ENCODE measurements around the gene LGR5. TPM values are rescaled to one million over a fixed set of nuclear protein-coding genes. Genes with fewer than 3 reads are reported as not detected.

The LGR5 gene
- total and polyA plus RNA-seq, 2 of the 13 experiments (the other 11 are each of a cell fraction or from before 2014, with no cell fraction given), result 37.0 to 121 TPM

GRCh38 chr12:71552728-71553501 lies 113.3 kb downstream of the LGR5 start (continued):
- TF ChIP-seq ATF1 (CRISPR knock-in tag; IDR thresholded peaks at IDR 0.05) (peak; percentile 58), EEA1 (CRISPR knock-in tag; IDR thresholded peaks at IDR 0.05; ENCODE audit: borderline replicate concordance) (no peak), ZNF609 (CRISPR knock-in tag; IDR thresholded peaks at IDR 0.05; ENCODE audit: borderline replicate concordance) (peak; percentile 85), ZSCAN5A (CRISPR knock-in tag; IDR thresholded peaks at IDR 0.05; ENCODE audit: borderline replicate concordance) (no peak), CREM (IDR thresholded peaks at IDR 0.05) (peak; percentile 90), CREM (CRISPR knock-in tag; IDR thresholded peaks at IDR 0.05) (no peak), ZNF431 (CRISPR knock-in tag; IDR thresholded peaks at IDR 0.05; ENCODE audit: borderline replicate concordance, low read depth) (peak; percentile 81; the same call in 1 of the 2 replicates), NR2C2 (CRISPR knock-in tag; IDR thresholded peaks at IDR 0.05; ENCODE audit: borderline replicate concordance) (peak; percentile 75), BORCS8-MEF2B (CRISPR knock-in tag; IDR thresholded peaks at IDR 0.05) (no peak), ASH2L (IDR thresholded peaks at IDR 0.05; ENCODE audit: insufficient read length, low read depth, low read length) (peak; percentile 76), HNF4G (IDR thresholded peaks at IDR 0.05; ENCODE audit: borderline replicate concordance, low read depth, low read length) (peak; percentile 62; the same call in 1 of the 2 replicates), HNF4G (CRISPR knock-in tag; IDR thresholded peaks at IDR 0.05; ENCODE audit: borderline replicate concordance, low read depth) (no peak; the same call in 1 of the 2 replicates), NFE2 (CRISPR knock-in tag; IDR thresholded peaks at IDR 0.05) (no peak), POLR2AphosphoS2 (IDR thresholded peaks at IDR 0.05; ENCODE audit: low read depth, low read length) (no peak), ZBTB37 (CRISPR knock-in tag; IDR thresholded peaks at IDR 0.05) (no peak), CCDC6 (CRISPR knock-in tag; IDR thresholded peaks at IDR 0.05) (no peak), CBX1 (IDR thresholded peaks at IDR 0.05; ENCODE audit: low read depth) (no peak), ZFAT (CRISPR knock-in tag; conservative IDR thresholded peaks at IDR 0.05) (no peak), ZNF746 (CRISPR knock-in tag; IDR thresholded peaks at IDR 0.05) (peak; percentile 61; the same call in 1 of the 2 replicates), JDP2 (CRISPR knock-in tag; IDR thresholded peaks at IDR 0.05; ENCODE audit: borderline replicate concordance) (no peak), CREB1 (IDR thresholded peaks at IDR 0.05) (no peak), CREB1 (CRISPR knock-in tag; IDR thresholded peaks at IDR 0.05) (peak; percentile 85)
